ENCODE results near the gene KIF26B.
A peak's percentile ranks its signal among the peaks of the same experiment; 100 is the strongest.

DNA sequence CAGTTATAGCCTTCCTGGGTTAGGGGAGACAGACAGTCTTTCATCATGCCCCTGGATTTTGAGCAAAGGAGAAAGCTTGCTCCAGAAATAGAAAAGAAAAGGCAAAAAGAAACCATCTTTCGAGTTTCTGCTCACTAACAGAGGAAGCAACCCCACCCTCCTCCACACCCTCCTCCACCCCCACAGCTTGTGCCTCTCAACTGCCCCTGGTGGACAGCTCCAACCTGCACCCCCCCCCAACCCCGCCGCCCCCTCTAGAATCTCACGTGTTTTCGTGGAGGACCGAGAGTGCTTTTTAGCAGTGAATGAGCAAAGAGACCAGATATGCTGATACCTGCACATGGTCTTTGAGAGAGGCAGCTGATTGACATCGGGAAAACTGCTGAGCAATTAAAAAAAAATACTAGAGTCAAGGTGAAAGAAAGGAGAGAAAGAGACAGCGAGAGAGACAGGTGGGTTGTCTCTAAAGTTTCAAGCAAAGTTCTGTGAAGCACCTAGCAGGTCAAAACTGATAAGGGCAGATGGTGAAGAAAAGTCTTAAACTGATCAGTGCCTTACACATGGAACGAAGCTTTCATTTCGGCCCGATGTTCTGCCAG, 358.3 kb downstream of the KIF26B start:
- no peak for TF ChIP-seq POLR2A (IDR thresholded peaks at IDR 0.05)
- TF ChIP-seq CTCF (IDR thresholded peaks at IDR 0.05), result peak in 1 of 2 donors; percentile 18
- TF ChIP-seq POLR2AphosphoS5 (IDR thresholded peaks at IDR 0.05), result no peak

All from suprapubic skin (tissue), 4 donors.